ENCODE results near the gene ACOT12.
"Not testable (repeated sequence)": the region's sequence is repeated elsewhere in the genome, so short reads cannot be mapped to it uniquely, and the experiment has no call there.

Gene ACOT12

GRCh38 chr5:81393783-81394718 is at the start of gene ACOT12:
Gene ACOT12 (minus strand): TSS chr5:81394134. CDS start chr5:81394114, 20 bp downstream.
- DNase-seq = no peak

DNA sequence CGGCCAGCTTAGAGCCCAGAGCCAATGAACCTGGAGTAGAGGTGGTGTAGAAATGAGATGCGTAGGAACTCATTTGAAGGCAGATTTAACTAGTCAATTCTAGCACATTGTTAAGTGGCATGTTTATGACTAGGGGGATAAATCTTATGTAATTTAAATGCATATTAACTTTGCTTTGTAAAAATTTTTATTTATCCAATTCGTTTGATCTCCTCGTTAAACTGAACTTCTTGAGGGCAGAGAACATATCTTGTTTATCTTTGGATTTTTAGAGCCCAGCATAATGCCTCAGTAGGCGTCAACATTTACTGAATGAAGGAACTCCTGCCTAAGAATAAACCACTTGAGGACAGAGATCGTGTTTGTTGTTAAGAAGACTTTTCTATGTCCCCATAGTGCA is 41.1 kb upstream of the ACOT12 start:
- DNase-seq = no peak

DNA sequence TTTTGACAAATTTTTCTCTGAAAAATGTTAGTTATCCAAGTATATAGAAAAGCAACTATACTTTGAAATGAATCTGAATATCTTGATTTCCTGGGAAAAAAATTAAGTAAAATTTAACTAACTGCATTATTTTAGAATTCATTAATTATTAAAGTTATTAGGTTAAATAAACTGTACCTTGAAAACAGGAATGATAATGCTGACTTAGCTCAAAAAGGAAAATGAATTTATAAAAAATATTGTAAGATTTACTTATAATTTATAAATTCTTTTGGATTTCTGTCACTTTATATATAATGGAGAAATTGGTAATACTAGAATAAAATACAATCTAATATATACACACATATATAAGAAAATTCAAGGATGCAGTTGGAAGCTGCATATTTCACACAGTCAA is 36.1 kb upstream of the ACOT12 start:
- no peak for DNase-seq

DNA sequence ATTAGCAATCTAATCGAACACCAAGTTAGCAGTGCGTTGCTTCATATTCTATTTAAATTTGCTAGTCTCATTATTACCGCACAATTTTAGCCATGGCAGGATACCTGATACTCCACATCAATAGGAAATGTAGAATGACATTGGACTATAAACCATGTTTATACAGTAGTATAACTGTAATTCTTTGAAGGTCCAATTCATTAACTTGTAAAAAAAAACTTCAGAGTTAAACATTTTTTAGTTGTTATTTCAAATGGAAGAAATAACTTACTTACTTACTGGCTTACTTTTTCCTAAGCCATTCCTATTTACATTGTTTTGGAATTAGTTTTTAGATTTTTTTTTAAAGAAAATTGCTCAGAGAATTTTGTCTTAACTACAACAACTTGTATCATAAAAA is 35.4 kb upstream of the ACOT12 start:
- DNase-seq = no peak

DNA sequence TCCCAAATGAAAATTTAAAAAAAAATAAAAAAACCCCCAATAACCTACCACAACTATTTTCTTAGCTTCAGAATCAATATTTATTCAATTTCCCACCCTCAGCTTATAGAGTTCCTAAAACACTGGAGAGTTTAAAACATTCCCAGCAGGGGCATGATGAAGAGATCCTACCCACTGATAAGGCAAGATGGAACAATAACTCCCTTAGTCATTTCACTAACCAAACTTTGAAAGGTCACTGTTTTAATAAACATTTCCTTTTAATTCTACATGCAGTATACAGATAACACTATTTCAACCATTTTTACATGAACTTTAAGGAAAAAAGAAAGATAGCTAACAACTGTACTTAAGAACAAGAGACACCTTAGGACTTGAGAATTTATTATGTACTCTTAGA is 34.9 kb upstream of the ACOT12 start:
- DNase-seq = no peak

- no peak for DNase-seq
Measured at GRCh38 chr5:81428446-81428845, 34.5 kb upstream of the ACOT12 start.

GRCh38 chr5:81427566-81427965 is 33.6 kb upstream of the ACOT12 start:
- no peak for DNase-seq

- no peak for DNase-seq
Measured at GRCh38 chr5:81426359-81427030, 32.6 kb upstream of the ACOT12 start.

- no peak for DNase-seq
Measured at GRCh38 chr5:81425569-81425968, 31.6 kb upstream of the ACOT12 start.

- no peak for DNase-seq
Measured at GRCh38 chr5:81424728-81425127, 30.8 kb upstream of the ACOT12 start.

GRCh38 chr5:81422671-81423070 is 28.7 kb upstream of the ACOT12 start:
- no peak for DNase-seq

DNA sequence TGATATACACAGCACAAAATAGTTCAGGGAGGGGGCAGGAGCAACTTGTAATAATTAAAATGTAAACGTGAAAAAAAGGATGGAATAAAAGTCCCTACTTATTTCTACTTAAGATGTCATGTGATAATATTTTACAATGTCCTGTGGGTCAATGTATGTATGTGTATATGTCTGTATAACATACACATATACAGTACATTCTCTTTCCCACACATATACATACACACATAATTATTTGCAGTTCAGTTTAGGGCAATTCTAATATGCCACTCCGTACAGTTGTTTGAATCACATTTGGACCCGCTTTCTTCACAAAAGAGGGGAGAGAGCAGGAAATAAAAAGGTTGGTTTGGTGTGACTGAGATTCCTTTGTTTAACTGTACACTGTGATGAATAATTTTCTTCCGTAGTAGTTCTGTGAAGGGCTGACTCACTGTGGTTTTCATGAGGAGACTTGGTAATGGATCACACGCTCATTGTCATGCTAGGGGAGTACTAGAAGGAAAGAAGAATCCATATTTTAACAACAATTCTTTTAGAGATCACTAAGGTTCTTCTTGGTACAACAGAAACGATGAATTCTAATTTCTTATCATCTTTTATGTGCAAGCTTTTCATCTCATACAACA is 26.2 kb upstream of the ACOT12 start:
- no peak for DNase-seq

DNA sequence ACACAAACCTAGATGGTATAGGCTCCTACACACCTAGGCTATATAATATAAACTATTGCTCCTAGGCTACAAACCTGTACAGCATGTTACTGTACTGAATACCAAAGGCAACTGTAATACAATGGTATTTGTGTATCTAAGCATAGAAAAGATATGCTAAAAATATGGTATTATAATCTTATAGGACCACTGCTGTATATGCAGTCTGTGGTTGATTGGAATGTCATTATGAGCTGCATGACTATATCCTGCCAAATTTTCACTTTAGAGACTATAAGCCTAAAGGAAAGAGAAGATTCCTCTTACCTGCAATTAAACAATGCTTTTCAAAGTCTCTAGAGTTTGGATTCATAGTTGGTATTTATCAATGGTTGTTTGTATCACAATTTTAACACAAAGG is 24.7 kb upstream of the ACOT12 start:
- DNase-seq = no peak

DNA sequence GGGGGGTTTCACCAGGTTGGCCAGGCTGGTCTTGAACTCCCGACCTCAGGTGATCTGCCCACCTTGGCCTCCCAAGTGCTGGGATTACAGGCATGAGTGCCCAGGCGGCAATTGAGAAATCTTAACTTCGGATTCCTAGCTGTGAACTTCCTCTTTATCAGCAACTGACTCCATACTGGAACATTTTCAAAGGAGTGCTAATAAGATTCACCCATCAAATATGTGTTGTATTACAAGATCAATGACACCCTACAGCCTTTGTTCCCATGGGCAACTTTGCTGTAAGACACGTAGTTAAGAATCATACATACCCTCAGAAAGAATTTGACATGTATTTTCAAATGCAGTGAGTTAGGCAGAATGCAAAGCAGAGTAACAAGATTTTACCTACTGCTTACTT is 23.1 kb upstream of the ACOT12 start:
- DNase-seq = no peak

DNA sequence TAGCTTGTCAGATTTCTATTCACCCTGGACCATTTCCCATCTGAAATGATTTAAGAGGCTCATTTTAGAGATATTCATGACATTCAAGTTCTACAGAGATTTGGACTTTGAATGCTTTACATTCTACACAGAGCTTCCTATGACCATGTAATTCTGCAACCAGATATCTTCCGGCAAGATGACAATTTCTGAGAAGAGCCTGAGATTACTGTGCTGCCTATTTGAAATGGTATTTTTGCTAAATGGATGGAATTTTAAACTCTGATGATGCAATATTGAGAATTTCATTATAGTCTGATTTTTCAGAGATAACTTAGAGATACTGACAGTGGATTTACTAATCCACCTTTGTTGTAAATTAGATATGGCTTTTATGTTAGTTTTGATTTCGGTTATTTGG is 16.0 kb upstream of the ACOT12 start:
- no peak for DNase-seq

DNA sequence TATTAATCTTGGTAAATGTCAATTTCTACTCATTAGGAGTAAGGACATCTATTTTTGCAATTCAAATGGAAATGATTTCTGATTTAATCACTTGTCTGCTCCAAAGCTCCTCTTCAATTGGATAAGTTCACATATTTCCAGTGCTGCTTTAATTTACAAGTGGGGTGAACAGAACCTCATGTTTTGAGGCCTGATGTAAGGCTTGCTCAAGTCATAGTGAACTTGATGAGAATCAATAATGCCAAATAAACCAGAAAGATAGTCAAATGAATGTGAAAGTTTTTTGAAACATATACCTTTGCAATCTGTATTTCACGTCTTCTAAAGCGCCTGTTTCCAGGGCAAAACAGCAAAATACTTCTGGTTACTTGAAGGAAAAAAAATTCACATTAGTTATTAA is 15.4 kb upstream of the ACOT12 start:
- no peak for DNase-seq

GRCh38 chr5:81408496-81408895 is 14.6 kb upstream of the ACOT12 start:
- DNase-seq = no peak

DNA sequence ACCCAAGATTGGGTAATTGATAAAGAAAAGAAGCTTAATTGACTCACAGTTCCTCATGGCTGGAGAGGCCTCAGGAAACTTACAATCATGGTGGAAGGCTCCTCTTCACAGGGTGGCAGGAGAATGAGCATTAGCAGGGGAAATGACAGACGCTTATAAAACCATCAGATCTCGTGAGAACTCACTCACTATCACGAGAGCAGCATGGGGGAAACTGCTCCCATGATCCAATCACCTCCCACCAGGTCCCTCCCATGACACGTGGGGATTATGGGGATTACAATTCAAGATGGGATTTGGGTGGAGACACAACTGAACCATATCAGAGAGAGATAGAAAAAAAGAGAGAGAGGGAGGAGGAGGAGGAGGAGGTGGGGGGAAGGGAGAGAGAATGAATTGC is 13.9 kb upstream of the ACOT12 start:
- not testable (repeated sequence) for DNase-seq

- no peak for DNase-seq
Measured at GRCh38 chr5:81405126-81405891, 11.4 kb upstream of the ACOT12 start.

DNA sequence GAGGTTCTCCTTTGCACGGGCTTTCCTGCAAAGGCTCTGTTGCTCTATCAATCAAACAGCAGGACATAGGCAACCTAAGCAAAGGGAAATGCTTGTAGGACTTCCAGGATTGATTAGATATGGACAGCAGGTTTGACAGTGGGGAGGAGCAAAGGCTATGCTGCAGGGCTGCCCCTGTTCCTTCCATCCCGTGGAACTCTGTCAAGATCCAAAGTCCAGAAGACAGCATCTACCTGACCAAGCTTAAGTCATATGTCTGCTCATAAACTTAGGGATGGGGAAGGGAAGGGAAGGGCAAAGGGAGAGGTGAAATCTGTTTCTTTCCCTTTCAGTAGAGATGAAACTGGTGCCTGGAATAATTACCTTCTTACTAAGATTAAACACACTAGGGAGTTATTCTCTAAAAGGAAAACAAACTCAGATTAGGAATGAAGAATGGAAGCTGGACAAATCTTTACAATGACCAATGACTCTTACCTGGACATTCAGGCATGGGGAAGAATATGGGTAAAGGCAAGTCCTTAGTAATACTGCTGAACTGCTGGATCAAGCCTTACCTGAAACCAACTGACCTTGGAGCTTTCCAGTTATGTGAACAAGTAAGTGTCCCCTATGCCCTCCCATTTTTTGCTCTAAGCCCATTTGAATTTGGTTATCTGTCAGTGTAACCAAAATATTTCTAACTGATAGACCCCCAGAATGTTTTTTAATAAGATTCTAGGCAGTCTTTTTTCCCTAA is 8.4 kb upstream of the ACOT12 start:
- no peak for DNase-seq

- DNase-seq = no peak
Measured at GRCh38 chr5:81401266-81401665, 7.3 kb upstream of the ACOT12 start.

DNA sequence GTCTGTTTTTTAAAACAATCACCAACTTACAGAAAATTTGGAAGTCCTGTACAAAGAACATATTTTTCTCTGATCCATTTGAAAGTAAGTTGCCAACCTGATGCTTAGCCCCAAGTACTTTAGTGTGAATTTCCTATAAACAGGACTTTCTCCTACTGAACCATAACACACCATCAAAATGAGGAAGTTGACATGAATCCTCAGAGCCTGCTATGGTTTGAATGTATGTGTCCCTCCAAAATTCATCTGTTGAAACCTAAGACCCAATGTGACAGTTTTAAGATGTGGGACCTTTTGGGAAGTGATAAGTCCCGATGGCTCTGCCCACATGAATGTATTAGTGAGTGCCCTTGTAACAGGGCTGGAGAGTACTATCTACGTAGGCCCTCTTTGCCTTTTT is 6.4 kb upstream of the ACOT12 start:
- DNase-seq = no peak
